Measurements from ENCODE around the gene USP37. TPM values are rescaled to one million over a fixed set of nuclear protein-coding genes. Genes with fewer than 3 reads are reported as not detected.

Gene USP37
- total and polyA plus RNA-seq, 2 of the 4 experiments (the other 2 are of a cell fraction), result 1.6 to 6.5 TPM

- TF ChIP-seq CEBPB (IDR thresholded peaks at IDR 0.05; ENCODE audit: low read depth, low read length) (peak; percentile 3; the same call in 1 of the 2 replicates), MAFK (IDR thresholded peaks at IDR 0.05; ENCODE audit: low read depth, low read length) (no peak), ELK1 (IDR thresholded peaks at IDR 0.05; ENCODE audit: borderline replicate concordance, low read depth, low read length) (no peak)
- Histone ChIP-seq H2AK5ac (ENCODE audit: low read depth, low read length) (no peak overlapping the region), H4K91ac (ENCODE audit: insufficient read depth, low read depth, low read length) (no peak overlapping the region), H3K4me2 (ENCODE audit: low read depth, low read length) (no peak overlapping the region), H3K27me3 (ENCODE audit: control insufficient read depth, insufficient read depth, low read length) (no peaks in the 10 kb centered on the region), H3K4me1 (ENCODE audit: control insufficient read depth, insufficient read depth, low read length) (no peaks in the 10 kb centered on the region), H2BK20ac (ENCODE audit: low read depth, low read length) (no peak overlapping the region), H3K36me3 (ENCODE audit: control insufficient read depth, insufficient read depth, low read length) (peaks cover 5% of the 10 kb centered on the region), H4K8ac (ENCODE audit: low read depth in 2 of 2, low read length in 2 of 2) (no peak overlapping the region), H3K56ac (ENCODE audit: extremely low read depth, insufficient read depth, low read length) (no peak overlapping the region), H3K18ac (ENCODE audit: low read depth, low read length) (no peak overlapping the region), H3K79me1 (ENCODE audit: low read depth in 1 of 2, low read length in 2 of 2) (peaks cover 0 to 3% of the 10 kb centered on the region in 2 experiments; a peak in 2 of 4 replicates), H2AK9ac (replicated peaks; ENCODE audit: low read depth, low read length, poor library complexity) (no peak overlapping the region), H2BK5ac (ENCODE audit: low read depth, low read length, poor library complexity, severe bottlenecking) (no peak overlapping the region), H3K9me3 (ENCODE audit: control insufficient read depth, insufficient read depth, low read length) (no peaks in the 10 kb centered on the region), H2AFZ (replicated peaks; ENCODE audit: low read length, poor library complexity) (no peak overlapping the region), H3K27ac (ENCODE audit: insufficient read depth, low read length) (no peak overlapping the region), H3K9ac (ENCODE audit: low read depth, low read length) (no peak overlapping the region), H4K5ac (ENCODE audit: low read depth, low read length) (no peak overlapping the region), H2BK120ac (ENCODE audit: low read depth, low read length) (no peak overlapping the region), H3K4me3 (ENCODE audit: insufficient read depth, low read depth, low read length) (no peak overlapping the region), H4K20me1 (ENCODE audit: insufficient read depth, low read length) (no peaks in the 10 kb centered on the region), H3K14ac (replicated peaks; ENCODE audit: low read depth, low read length) (no peak overlapping the region), H3K23ac (ENCODE audit: low read depth, low read length) (no peak overlapping the region), H3K9me1 (ENCODE audit: insufficient read depth, low read length) (no peaks in the 10 kb centered on the region; the same call in 1 of the 2 replicates), H2BK15ac (ENCODE audit: low read depth, low read length) (no peak overlapping the region), H3K4ac (ENCODE audit: low read depth, low read length) (no peak overlapping the region)
- WGBS, 2 experiments (ENCODE audit: extremely low coverage in 2 of 2, insufficient read length in 1 of 2), result 100% methylated on average over 1 of the region's 5 CpGs; no CpG with 5 or more reads in 1 of the 2 experiments
- intact Hi-C loops (cut with micrococcal nuclease), result no loop called here
- DNase-seq (no peak), ATAC-seq (ENCODE audit: low read depth) (no peak)
- CTCF ChIA-PET, result no interaction called here
- dilution Hi-C loops (cut with HindIII; ENCODE audit: low sequenced_read_pairs, unreplicated experiment), result no loop called here
- in situ Hi-C loops (cut with MboI; ENCODE audit: low sequenced_read_pairs), result no loop called here
- POLR2A ChIA-PET (ENCODE audit: unreplicated experiment), result interaction anchor here (0.7 kb wide), 1 partner anchor 690 kb away, joined by 3 read pairs; no protein-coding TSS in a partner anchor
- no TSS peak for BruUV-seq (replicated peaks)
These were observed 50.5 kb downstream of the USP37 start for GRCh38 chr2:218517434-218518206.

Measured in IMR-90 (cell line).